GM12874 (cell line): Measurements from ENCODE around the gene CKLF.
A peak's percentile ranks its signal among the peaks of the same experiment; 100 is the strongest.

ENCODE experiments used
- CTCF ChIP-seq: IDR thresholded peaks from 2 replicates; pipeline ENCODE4 v1.5.1; 2011; ENCODE audit warnings: low read depth, mild to moderate bottlenecking, control low read depth, low read length, moderate library complexity; ENCODE audit not compliant: insufficient read depth

CKLF gene

GRCh38 chr16:66542396-66542795 lies 10.0 kb upstream of the CKLF start:
- TF ChIP-seq CTCF: no peak

- no peak for TF ChIP-seq CTCF
These were observed 8.8 kb upstream of the CKLF start for GRCh38 chr16:66543541-66543940.

- TF ChIP-seq CTCF: no peak
These were observed 8.2 kb upstream of the CKLF start for GRCh38 chr16:66544016-66544757.

GRCh38 chr16:66547101-66547989 lies 5.0 kb upstream of the CKLF start:
- no peak for TF ChIP-seq CTCF

GRCh38 chr16:66548068-66548467 lies 4.3 kb upstream of the CKLF start:
- TF ChIP-seq CTCF: no peak

GRCh38 chr16:66548868-66549267 lies 3.5 kb upstream of the CKLF start:
- TF ChIP-seq CTCF: no peak

GRCh38 chr16:66549284-66550131 lies 2.9 kb upstream of the CKLF start, which contains the start of gene TK2:
TK2 (minus strand) TSS chr16:66550122; CDS start chr16:66550061, 61 bp downstream.
- TF ChIP-seq CTCF: 0 out of 2 replicates have a peak, but pooled peaks have one; percentile 24
